Smooth muscle cell (in vitro differentiated cells): ENCODE data around the gene RAB9B. TPM values are rescaled to one million over a fixed set of nuclear protein-coding genes. Genes with fewer than 3 reads are reported as not detected.

Experiments used
- DNase-seq: peaks from one replicate; lab custom pipeline; 2025; ENCODE audit not compliant: unreplicated experiment; lab: John Stamatoyannopoulos, UW
- H2AFZ ChIP-seq: fragments of 200-600 bp; sonication (generic); 2 replicates; pipeline ENCODE4 v1.6.0; 2016; ENCODE audit warnings: antibody characterized with exemption, low read depth, mild to moderate bottlenecking
- H3F3A ChIP-seq: fragments of 200-600 bp; sonication (generic); 2 replicates; pipeline ENCODE4 v1.6.0; 2017; ENCODE audit warnings: antibody characterized with exemption, low read depth
- H3K27ac ChIP-seq: fragments of 200-600 bp; sonication (generic); 2 replicates; pipeline ENCODE4 v1.5.1; 2016; ENCODE audit warnings: low read depth, mild to moderate bottlenecking
- H3K27me3 ChIP-seq: fragments of 200-600 bp; sonication (generic); 2 replicates; pipeline ENCODE4 v1.6.1; 2016; ENCODE audit warnings: low read depth, mild to moderate bottlenecking
- H3K36me3 ChIP-seq: fragments of 200-600 bp; sonication (generic); 2 replicates; pipeline ENCODE4 v1.5.1; 2016; ENCODE audit warnings: low read depth
- H3K4me1 ChIP-seq: fragments of 200-600 bp; sonication (generic); 2 replicates; pipeline ENCODE4 v1.5.1; 2016; ENCODE audit warnings: low read depth
- H3K4me2 ChIP-seq: fragments of 200-600 bp; sonication (generic); 2 replicates; pipeline ENCODE4 v1.6.0; 2016; ENCODE audit warnings: mild to moderate bottlenecking
- H3K4me3 ChIP-seq: fragments of 200-600 bp; sonication (generic); 2 replicates; pipeline ENCODE4 v1.5.1; 2016; ENCODE audit warnings: mild to moderate bottlenecking
- H3K79me2 ChIP-seq: fragments of 200-600 bp; sonication (generic); 2 replicates; pipeline ENCODE4 v1.6.0; 2016; ENCODE audit warnings: low read depth, mild to moderate bottlenecking
- H3K9ac ChIP-seq: fragments of 200-600 bp; sonication (generic); 2 replicates; pipeline ENCODE4 v1.6.0; 2016; ENCODE audit warnings: low read depth
- H3K9me3 ChIP-seq: fragments of 200-600 bp; sonication (generic); replicated peaks from 2 replicates; pipeline ENCODE4 v1.5.1; 2016; ENCODE audit warnings: low read depth
- H4K20me1 ChIP-seq: fragments of 200-600 bp; sonication (generic); 2 replicates; pipeline ENCODE4 v1.6.0; 2016; ENCODE audit warnings: low read depth
- CTCF ChIP-seq: fragments of 200-600 bp; sonication (generic); IDR thresholded peaks from 2 replicates; pipeline ENCODE4 v1.5.1; 2017; ENCODE audit warnings: borderline replicate concordance, mild to moderate bottlenecking, antibody characterized with exemption; ENCODE audit not compliant: insufficient read depth, poor library complexity, severe bottlenecking
- WGBS: methylation state at CpG from one replicate; pipeline ENCODE4 v1.1.7; 2016; ENCODE audit warnings: low lambda C conversion rate; 5-methylcytosine and 5-hydroxymethylcytosine counted together
- polyA plus RNA-seq: library from polyadenylated mRNA; unstranded; fragments of >200 nt; fragmentation: Nextera tagmentation; extraction: Ambion mirVana; gene quantifications from 2 replicates; pipeline ENCODE4 v1.2.1, GENCODE V29; 2016
- total RNA-seq: library from RNA; depleted of rRNA; stranded (reverse); fragments of >200 nt; gene quantifications from 2 replicates; pipeline ENCODE4 v1.2.3, GENCODE V29; 2014

The RAB9B gene
- total and polyA plus RNA-seq, 2 experiments from 2014 or later, result 0.18 TPM; not detected in 1

GRCh38 chrX:103849558-103849957 lies 17.5 kb upstream of the RAB9B start:
- no peak overlapping the region for H3K27ac ChIP-seq
- no peaks in the 10 kb centered on the region for H4K20me1 ChIP-seq
- no peak overlapping the region for H3K4me3 ChIP-seq
- no peaks in the 10 kb centered on the region for H3K9me3 ChIP-seq
- TF ChIP-seq CTCF, result no peak
- WGBS, result 94% methylated on average over 1 of the region's 1 CpG
- no peaks in the 10 kb centered on the region for H3K27me3 ChIP-seq
- no peaks in the 10 kb centered on the region for H3K79me2 ChIP-seq
- H2AFZ ChIP-seq, result no peak overlapping the region
- no peaks in the 10 kb centered on the region for H3K4me1 ChIP-seq
- no peaks in the 10 kb centered on the region for H3F3A ChIP-seq
- no peaks in the 10 kb centered on the region for H3K36me3 ChIP-seq
- H3K9ac ChIP-seq, result no peak overlapping the region
- H3K4me2 ChIP-seq, result no peak overlapping the region
- no peak for DNase-seq

GRCh38 chrX:103847174-103847870 lies 15.3 kb upstream of the RAB9B start:
- TF ChIP-seq CTCF, result no peak
- Histone ChIP-seq H2AFZ (no peak overlapping the region), H3K4me3 (no peak overlapping the region), H3K4me2 (no peak overlapping the region), H4K20me1 (no peaks in the 10 kb centered on the region), H3F3A (no peaks in the 10 kb centered on the region), H3K27ac (no peak overlapping the region), H3K79me2 (no peaks in the 10 kb centered on the region), H3K27me3 (no peaks in the 10 kb centered on the region), H3K36me3 (no peaks in the 10 kb centered on the region), H3K4me1 (no peaks in the 10 kb centered on the region), H3K9me3 (no peaks in the 10 kb centered on the region), H3K9ac (no peak overlapping the region)
- 64% methylated on average over 5 of the region's 5 CpGs for WGBS
- no peak for DNase-seq

DNA sequence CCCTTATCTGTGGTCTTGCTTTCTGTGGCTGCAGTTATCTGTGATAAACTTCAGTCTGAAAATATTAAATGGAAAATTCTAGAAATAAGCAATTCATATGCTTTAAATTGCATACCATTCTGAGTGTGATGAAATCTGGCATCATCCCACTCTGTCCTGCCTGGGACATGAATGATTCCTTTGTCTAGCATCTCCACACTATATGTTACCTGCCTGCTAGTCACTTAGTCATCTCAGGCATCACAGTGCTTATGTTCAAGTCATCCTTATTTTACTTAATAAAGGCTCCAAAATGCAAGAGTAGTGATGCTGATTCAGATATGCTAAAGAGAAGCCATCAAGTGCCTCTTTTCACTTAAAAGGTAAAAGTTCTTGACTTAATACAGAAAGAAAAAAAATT lies 14.3 kb upstream of the RAB9B start:
- Histone ChIP-seq H3K4me2 (no peak overlapping the region), H4K20me1 (no peaks in the 10 kb centered on the region), H3K9me3 (no peaks in the 10 kb centered on the region), H3F3A (no peaks in the 10 kb centered on the region), H3K36me3 (no peaks in the 10 kb centered on the region), H3K4me1 (no peaks in the 10 kb centered on the region), H3K4me3 (no peak overlapping the region), H2AFZ (no peak overlapping the region), H3K27me3 (no peaks in the 10 kb centered on the region), H3K27ac (no peak overlapping the region), H3K9ac (no peak overlapping the region), H3K79me2 (no peaks in the 10 kb centered on the region)
- DNase-seq, result no peak
- TF ChIP-seq CTCF, result no peak

- WGBS, result 5% methylated on average over 4 of the region's 4 CpGs
- Histone ChIP-seq H3K9me3 (no peaks in the 10 kb centered on the region), H3K9ac (no peak overlapping the region), H3K4me3 (peak overlapping the region; percentile 23), H2AFZ (no peak overlapping the region), H4K20me1 (no peaks in the 10 kb centered on the region), H3K27ac (no peak overlapping the region), H3K36me3 (no peaks in the 10 kb centered on the region), H3K79me2 (no peaks in the 10 kb centered on the region), H3F3A (no peaks in the 10 kb centered on the region), H3K27me3 (no peaks in the 10 kb centered on the region), H3K4me2 (no peak overlapping the region), H3K4me1 (no peaks in the 10 kb centered on the region)
- TF ChIP-seq CTCF, result peak; percentile 74
- peak; percentile 0 for DNase-seq
Measured at GRCh38 chrX:103845165-103845653, 13.2 kb upstream of the RAB9B start.
